ENCODE data around the gene TMC4.

- no peak for TF ChIP-seq CTCF (IDR thresholded peaks at IDR 0.05)
- TF ChIP-seq POLR2AphosphoS5 (IDR thresholded peaks at IDR 0.05), result no peak
- no peak for TF ChIP-seq POLR2A (IDR thresholded peaks at IDR 0.05)
Observed at GRCh38 chr19:54162241-54162805, 10.6 kb downstream of the TMC4 start.

All from sigmoid colon (tissue), 4 donors.